GM18951 (cell line): ENCODE results near the gene PRKG1.
"Not testable (repeated sequence)": the region's sequence is repeated elsewhere in the genome, so short reads cannot be mapped to it uniquely, and the experiment has no call there.

ENCODE experiments used
- POLR2A ChIP-seq: IDR thresholded peaks from 4 replicates; pipeline ENCODE4 v1.6.1; 2011; ENCODE audit warnings: mild to moderate bottlenecking; ENCODE audit not compliant: insufficient read length, insufficient read depth; ENCODE audit errors: extremely low read depth
- in situ Hi-C: fragments of 300-500 bp; cut with MboI; formaldehyde crosslinking; loops from one replicate; pipeline ENCODE4 v1.12.0; 2022; ENCODE audit warnings: low sequenced_read_pairs, mixed read lengths, inconsistent platforms; ENCODE audit not compliant: unreplicated experiment

PRKG1 gene

DNA sequence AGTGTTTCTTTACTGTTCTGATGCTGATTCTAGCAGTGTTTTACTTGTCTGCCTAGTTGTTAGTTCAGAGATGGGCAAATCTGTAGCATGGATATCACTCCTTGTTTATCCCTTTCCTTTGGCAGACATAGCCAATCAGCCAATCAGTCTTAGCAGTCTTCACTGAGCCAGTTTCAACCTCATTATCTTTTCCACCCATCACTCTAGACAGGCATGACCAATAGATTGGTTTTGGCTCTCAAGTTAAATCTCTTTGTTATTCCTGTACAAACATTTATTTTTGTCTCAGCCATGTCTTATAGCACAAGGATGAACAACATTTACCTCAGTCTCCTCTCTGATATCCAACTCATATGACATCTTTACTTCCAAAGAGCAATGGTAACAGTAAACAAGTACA, 109.5 kb downstream of the PRKG1 start:
- in situ Hi-C loops: no loop called here
- TF ChIP-seq POLR2A: no peak

DNA sequence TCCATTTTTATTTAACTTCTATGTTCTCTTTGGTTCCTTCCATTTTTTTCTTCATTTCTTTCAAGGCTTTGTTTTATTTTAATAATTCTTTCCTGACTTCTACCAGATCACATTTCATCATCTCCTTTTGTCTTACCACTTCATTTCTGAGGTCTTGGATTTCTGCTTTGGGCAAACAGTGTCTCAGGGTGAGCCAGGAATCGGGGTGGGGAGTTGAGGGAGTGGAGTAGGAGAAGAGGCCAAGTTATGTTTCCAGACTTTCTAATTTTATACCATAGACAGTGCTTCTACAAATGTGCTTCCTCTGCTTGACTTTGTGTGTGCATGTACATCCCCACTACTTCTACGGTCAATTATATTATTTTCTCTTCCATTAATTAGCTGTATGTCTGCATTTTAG, 112.1 kb downstream of the PRKG1 start:
- in situ Hi-C loops: no loop called here
- TF ChIP-seq POLR2A: no peak

DNA sequence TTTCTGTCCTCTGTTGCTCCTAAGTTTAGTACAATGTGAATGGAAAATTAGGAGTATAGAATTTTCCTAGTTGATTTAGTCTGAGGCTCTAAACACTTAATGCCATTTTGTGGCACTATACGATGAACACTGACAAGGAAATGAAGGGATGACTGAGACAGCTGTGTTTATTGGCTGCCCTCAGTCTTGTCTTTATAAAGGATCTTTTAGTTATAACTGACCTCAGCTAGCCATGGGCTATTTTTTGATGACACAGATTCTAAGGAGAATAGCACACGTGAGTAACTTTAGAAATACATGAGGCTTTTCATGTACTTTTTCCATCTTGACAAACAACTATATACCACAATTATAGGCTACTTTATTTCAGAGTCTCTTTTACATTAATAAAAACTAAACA, 113.7 kb downstream of the PRKG1 start:
- no peak for TF ChIP-seq POLR2A
- in situ Hi-C loops: no loop called here

DNA sequence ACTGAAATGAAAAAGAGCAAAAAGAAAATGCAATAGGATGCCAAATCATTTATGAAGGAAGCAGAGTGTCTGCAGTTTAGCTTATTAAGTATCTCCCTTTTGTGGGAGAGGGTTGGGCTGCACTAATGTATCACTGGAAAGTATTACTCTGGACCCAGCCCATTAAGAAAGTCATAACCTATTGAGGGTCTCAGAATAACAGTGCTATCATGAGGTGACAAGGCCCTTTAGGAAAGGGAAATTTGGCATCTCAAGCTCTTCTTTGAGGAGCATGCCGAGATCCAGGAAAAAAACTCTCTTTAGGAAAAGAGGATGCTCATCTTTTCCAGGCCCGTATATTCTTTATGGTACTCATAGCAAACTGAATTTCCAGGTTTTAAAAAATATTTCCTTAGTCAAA, 114.6 kb downstream of the PRKG1 start:
- in situ Hi-C loops: no loop called here
- TF ChIP-seq POLR2A: no peak

DNA sequence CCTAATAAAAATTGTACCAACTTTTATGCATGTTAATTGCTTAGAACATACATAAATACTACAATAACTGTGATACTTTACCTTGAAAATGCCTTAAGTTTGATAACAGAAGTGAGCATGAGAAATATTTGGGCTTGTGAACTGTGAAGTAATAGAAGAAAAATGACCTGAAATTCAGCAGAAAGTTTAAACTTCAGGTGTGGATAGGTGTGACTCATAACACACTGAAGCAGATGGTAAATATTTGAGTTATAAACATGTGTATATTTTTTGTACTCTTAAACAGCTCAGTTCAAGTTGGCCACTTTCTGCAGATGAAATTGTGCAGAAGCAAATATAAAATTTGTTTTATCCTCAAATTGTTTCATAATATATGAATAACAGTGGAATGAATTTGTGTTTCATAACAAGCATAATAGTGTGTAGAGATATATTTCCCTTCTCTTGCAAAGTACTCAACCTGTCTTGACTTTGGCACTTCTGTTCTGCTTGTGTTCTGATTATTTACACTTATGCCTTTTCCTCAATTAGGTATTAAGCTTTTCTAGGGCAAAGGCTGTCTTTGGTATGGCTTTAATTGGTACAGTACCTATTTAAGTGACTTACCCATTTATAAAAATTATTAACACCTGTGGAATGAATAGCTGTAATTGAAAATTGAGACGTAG, 122.4 kb downstream of the PRKG1 start:
- in situ Hi-C loops: no loop called here
- no peak for TF ChIP-seq POLR2A

DNA sequence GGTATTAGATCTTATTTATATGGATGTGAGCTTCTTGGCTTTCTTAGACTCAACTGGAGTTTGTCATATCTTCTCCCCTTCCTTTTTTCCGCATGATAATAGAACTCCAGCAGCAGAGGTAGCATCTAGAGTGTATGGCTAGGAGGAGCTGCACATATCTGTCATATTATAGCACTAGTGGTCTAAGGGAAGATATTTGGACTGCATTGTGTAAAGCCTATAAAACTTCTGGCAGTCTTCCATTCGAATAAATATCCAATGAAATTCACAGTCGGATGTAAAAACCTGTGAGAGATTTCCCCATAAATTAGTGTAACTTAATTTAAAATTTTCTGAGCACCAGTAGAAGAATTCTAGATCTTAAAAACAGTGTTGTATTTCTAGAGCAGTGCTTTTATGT, 123.9 kb downstream of the PRKG1 start:
- no peak for TF ChIP-seq POLR2A
- in situ Hi-C loops: no loop called here

DNA sequence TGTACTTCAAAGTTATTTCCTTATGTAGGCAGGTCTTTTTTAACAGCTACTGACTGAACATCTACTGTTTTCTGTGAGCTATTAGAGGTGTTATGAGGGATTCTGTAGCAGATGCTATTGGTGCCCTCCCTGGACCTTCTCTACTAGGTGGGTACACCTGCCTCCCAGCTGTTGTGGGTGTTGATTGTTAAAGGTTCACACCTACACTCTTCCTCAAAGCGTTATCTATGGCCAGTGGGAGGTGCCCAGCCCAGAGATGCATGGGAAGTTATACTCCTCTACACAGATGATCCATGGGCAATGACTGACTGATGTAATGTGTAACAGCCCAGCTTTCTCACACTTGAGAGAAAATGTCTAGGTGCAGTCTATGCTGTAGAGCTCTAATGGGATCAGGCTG, 127.7 kb downstream of the PRKG1 start:
- in situ Hi-C loops: no loop called here
- no peak for TF ChIP-seq POLR2A

DNA sequence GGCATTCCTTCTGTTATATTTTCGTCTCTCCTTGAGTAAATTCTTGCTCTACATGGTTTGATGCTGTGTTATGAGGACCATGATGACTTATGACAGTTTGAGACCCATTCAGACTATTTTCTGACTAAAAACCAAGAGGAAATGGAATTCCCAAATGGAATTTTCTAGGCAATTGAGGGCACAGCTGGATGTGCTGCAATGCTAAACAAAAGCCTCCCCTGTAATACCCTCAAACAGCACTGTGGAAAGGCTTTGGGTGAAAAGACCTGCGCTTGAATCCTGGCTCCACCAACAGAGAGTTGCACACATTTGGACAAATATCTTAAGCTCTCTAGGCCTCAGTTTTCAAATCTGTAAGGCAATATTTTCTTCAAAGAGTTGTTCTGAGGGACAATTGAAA, 129.1 kb downstream of the PRKG1 start:
- no peak for TF ChIP-seq POLR2A
- in situ Hi-C loops: no loop called here

DNA sequence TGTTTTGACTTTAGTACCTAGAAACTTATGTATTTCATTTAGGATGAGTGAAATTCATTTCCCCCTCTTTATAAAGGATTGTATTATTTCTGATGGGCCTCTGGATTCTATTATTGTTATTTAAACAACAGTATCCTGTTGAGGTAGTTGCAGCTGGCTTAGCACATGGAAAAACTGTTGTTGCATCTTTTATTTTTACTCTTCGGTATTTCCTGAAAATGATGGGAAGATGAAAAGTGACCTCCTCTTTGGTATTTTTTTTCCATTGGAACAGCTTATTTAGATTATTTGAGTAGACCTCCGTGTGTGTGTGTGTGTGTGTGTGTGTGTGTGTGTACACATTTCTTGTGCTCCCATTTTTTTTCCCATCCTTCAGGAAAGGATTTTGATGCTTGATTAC, 129.8 kb downstream of the PRKG1 start:
- TF ChIP-seq POLR2A: no peak
- in situ Hi-C loops: no loop called here

DNA sequence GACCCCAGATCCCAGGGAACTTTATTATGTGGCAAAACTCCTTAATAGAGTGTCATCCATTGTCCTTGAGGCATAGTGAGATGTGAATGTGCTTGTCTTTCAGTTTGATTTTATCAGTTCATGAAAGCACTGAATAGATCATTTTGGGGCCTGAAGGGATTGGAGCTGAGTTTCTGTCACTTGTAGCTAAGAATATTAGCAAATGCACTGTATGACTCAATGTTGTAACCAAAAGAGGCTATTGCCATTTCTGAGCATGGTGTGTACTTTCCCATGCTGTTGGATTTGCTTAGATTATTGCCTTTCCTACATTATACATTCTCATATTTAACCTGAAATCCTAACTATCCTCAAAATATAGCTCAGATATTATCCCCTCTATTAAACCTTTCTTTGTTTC, 130.4 kb downstream of the PRKG1 start:
- TF ChIP-seq POLR2A: no peak
- in situ Hi-C loops: no loop called here

DNA sequence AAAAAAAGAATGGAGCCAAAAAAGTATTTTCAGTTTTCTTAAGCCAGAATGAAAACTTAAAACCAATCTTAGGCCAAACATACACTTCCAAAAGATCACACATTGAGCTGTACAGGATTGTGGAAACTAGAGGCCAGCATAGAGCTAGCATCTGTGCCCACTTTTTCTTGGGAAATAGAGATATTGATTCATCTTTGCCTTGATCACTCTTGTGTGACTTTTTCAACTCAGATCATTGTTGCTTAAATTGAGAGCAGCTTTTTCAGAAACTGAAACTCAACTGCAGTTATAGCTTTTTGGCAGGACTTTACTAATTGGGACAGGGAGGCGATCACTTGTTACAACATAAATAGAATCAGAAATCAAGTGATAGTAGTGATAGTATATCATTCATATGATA, 132.2 kb downstream of the PRKG1 start:
- TF ChIP-seq POLR2A: no peak
- in situ Hi-C loops: no loop called here

DNA sequence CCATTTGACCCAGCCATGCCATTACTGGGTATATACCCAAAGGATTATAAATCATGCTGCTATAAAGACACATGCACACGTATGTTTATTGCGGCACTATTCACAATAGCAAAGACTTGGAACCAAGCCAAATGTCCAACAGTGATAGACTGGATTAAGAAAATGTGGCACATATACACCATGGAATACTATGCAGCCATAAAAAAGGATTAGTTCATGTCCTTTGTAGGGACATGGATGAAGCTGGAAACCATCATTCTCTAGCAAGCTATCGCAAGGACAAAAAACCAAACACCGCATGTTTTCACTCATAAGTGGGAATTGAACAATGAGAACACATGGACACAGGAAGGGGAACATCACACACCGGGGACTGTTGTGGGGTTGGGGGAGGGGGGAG, 138.7 kb downstream of the PRKG1 start:
- in situ Hi-C loops: not testable (repeated sequence)

DNA sequence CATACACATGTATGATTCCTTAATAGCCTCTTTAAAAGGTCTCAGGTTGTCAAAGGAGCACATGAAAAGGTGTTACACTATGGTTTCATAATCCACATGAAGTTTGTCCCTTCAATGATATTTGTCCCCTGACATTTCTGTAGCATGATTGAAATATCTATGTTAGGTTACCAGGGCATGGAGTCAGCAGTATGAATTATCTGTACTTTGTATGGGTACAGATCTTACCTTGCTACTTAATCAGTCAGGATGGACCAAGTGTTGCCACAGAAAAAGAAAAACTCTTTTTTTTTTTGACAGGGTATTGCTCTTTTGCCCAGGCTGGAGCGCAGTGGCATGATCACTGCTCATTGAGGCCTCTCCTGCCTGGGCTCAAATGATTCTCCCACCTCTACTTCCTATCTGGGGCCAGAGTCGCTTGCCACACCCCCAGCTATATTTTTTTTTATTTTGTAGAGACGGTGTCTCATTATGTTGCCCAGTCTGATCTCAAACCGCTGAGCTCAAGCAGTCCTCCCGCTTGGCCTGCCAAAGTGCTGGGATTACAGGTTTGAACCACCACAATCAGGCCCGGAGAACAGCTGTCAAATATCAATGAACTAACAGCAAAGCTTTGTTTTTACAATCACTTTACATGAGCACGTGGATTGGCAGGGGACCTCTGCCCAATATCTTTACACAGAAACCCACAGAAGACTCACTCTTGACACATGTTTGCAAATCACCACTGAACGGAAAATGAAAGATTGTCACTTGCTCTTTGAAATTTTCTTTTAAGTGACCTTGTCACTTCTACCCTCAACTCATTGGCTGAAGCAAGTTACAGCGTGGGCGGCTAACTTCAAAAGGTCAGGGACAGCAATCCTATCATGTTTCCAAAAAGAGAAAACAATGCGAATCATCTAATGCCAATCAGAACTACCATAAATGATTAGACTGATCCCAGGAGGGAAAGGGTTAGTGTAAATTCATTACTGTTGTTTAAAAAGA, 140.2 kb downstream of the PRKG1 start:
- no peak for TF ChIP-seq POLR2A
- in situ Hi-C loops: no loop called here
